GM19328 (cell line): ENCODE data around the gene SLC38A3.
A peak's percentile ranks its signal among the peaks of the same experiment; 100 is the strongest.
"Not testable (repeated sequence)": the region's sequence is repeated elsewhere in the genome, so short reads cannot be mapped to it uniquely, and the experiment has no call there.

ENCODE experiments used
- ATAC-seq: cut with Tn5 transposase; IDR thresholded peaks from one replicate; pipeline ENCODE4 v1.9.1; 2021; ENCODE audit warnings: mild to moderate bottlenecking, moderate library complexity; ENCODE audit not compliant: unreplicated experiment

The SLC38A3 gene

GRCh38 chr3:50210176-50210509, 5.1 kb downstream of the SLC38A3 start:
- no peak for ATAC-seq

DNA sequence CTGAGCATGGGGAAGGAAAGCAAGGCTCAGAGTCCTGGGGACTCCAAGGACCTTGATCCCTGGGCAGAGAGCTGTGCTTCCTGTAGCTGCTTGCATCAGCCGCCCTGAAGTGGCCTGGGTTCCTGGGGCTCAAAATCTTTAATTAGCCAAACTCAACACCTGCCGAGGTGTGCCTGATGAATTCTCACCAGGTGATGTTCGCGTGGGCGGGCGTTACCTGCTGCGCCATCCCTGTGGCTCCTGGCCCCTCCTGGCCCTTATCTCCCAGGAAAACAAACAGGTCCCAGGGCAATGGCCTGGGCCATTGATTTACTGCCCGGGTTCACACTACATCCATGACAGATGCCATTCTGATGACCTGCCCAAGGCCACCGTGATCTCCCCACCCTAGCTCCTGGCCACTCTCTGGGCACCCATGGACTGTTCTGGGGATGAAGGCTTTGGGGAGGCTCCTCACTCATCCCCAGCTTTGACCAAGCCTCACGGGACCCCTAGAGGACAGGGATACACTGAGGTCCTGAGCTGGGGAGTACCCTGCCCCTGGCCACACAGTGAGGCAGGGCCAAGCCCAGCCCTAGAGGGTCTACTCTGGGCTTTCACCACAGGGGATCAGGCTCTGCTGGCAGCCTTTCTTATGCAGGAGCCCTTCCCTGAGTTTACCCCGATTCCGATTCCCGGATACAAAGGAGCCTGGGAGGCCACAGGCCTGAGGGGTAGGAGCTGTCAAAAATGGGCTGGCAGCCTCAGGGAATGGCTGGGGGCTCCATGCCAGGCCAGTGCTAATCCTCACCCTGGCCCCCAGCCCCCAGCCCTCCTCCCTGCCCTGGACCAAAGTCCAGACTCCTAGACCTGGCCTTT, 5.7 kb downstream of the SLC38A3 start:
- ATAC-seq, result no peak

GRCh38 chr3:50211368-50211717, 6.3 kb downstream of the SLC38A3 start:
- not testable (repeated sequence) for ATAC-seq

DNA sequence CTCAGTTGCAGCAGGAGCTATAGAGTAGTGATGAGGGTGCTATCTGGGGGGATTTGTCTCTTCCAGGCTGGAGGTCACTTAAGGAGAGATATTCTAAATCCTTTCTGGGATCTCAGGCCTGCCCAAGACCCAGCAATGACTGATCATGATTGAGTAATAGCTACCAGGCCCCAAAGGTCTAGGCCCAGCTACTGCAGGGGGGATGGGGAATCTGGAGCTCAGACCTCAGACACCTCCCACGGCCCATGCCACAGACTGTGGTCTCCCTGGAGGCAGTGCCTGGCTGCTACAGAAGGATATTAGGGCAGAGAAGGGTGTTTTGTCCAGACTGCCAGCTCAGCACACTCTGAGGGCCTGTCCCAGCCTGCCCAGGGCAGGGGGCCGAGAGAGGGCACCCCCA, 6.9 kb downstream of the SLC38A3 start:
- no peak for ATAC-seq

DNA sequence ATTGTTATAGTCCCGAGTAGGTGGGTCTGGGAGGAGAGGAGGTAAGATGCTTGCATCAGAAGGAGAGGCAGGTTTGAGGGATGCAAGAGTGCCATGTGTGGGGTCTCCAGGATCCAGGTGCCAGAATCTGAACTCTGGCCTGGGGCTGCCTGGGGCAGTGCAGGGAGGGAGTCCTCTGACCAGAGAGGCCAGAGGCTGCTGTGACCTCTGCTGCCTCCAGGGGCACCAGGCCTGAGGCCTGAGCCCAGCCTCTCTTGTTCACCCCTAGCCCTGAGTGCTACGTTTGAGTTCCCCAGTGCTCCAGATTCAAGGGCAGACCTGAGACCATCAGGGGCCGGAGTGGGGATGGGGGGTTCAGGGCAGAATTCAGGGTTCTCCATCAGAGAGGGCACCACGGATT, 7.4 kb downstream of the SLC38A3 start:
- no peak for ATAC-seq

DNA sequence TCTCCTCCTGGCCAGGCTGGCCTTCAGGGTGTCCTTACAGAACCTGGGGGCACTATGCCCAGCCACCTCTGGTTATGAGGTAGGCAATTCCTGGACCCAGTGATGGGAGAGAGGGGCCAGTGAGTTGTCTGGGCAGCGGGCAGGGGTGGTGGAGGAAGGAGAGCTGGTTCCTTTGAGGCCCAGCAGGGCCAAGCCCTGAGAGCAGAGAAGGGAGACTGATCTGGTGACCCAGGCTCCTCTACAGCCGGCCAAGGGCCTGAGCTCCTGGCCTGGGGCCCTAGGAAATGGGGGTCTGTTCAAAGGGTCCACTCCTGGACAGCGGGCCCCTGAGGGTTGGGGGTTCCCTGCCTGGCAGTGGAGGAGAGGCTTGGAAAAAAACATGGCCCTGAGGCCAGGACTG, 7.9 kb downstream of the SLC38A3 start:
- ATAC-seq, result no peak

- no peak for ATAC-seq
Observed at GRCh38 chr3:50213373-50213772, 8.3 kb downstream of the SLC38A3 start.

GRCh38 chr3:50214824-50215223, 9.8 kb downstream of the SLC38A3 start:
- ATAC-seq, result no peak

- no peak for ATAC-seq
Observed at GRCh38 chr3:50215529-50215928, 10.5 kb downstream of the SLC38A3 start.

GRCh38 chr3:50217681-50218080, 12.6 kb downstream of the SLC38A3 start:
- ATAC-seq, result no peak

DNA sequence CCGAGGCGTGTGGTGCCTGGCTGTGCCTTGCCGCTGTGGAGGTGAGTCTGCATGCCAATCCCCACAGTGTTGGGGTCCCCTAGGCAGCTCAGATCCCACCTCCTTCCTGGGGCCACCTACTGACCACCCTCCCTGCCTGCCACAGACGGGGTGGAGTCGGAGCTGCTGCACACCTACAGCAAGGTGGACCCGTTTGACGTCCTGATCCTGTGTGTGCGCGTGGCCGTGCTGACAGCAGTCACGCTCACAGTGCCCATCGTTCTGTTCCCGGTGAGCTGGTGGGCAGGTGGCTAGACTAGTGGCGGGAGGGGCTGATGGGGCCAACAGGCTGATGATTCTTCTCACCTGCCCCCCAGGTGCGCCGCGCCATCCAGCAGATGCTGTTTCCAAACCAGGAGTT, 13.4 kb downstream of the SLC38A3 start:
- ATAC-seq, result no peak

DNA sequence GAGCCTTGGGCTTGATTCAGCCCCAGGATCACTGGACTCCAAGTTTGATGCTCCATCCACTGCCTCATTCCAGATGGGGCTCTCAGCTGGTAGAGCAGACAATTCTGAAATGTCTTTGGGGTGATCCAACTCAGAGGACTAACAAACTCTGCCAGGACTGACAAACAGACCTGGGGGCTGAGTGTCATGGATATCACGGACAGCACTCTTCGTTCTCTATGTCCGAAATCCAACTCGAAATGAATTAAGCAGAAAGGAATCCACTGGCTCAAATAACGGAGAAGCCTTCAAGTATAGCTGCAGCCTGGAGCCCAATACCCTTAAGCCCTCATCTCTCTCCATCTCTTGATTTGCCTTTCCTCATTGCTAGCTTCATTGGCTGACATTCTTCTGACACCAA, 14.2 kb downstream of the SLC38A3 start:
- no peak for ATAC-seq

DNA sequence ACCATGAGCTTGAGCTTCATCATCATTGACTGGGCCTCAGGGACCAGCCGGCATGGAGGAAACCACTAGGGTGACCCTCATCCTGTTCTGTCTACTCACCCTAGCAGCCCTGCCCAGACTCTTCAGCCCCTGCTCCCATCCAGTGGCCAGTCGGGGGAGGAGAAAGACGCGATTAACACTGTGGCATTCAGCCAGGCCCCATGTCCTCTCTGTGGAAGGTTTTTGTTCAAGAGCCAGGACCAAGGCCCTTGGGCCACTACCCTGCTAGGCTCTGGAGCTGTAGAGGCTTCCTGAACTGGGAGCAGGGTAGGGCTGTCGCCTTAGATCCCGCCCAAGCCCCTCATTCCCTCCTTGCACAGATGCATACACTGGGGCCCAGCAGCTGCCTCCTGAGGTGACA, 15.0 kb downstream of the SLC38A3 start:
- no peak for ATAC-seq

DNA sequence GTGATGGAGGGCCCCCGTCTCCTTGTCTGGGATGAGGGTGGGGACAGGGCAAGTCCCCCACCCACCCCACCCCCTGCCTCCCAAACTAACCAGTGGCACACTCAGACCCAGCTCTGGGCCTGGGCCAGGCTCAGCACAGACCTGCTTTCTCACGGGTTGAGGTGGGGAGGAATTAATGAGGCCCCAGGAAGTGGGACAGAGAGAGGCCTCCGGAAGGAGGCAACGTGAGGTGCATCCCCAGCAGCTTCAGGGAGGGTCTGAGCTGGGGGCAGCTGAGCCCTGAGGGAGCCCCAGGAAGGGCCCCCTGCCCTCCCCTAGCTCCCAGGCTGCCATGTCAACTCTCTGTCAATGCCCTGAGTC, 16.0 kb downstream of the SLC38A3 start:
- ATAC-seq, result no peak

DNA sequence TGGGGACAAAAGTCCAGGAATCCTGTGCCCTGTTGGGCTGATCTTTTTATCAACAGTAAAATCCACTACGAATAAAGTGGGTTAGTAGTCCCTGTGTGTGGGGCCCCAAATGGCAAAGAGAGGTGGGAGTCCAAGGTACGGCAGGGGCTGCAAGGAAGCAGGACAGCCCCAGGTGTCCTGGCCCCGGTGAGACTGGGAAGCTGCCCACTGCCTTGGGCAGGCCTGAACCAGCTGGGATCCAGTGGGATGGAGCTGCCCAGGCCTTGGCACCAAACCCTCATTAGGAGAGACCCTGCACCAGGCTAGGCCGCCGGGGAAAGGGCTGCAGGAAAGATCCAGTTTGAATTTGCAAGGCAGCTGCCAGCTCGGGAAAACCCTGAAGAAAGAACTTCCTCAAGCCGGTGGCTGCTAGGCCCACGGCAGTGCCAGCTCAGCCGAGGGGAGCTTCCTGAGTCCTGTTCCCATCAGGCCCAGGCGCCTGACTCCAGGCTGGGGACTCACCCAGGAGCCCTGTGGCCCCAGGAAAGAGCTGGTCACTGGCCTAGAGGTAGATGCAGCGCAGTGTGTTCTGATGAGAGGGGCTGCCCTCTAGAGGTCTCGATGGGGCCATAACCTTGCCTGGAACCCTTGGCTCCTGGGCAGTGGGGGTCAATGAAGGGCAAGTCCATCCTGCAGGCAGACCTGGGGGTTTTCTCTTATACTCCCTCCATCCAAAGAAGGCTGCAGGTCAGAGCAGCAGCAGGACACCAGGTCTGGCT, 16.5 kb downstream of the SLC38A3 start:
- ATAC-seq, result no peak

DNA sequence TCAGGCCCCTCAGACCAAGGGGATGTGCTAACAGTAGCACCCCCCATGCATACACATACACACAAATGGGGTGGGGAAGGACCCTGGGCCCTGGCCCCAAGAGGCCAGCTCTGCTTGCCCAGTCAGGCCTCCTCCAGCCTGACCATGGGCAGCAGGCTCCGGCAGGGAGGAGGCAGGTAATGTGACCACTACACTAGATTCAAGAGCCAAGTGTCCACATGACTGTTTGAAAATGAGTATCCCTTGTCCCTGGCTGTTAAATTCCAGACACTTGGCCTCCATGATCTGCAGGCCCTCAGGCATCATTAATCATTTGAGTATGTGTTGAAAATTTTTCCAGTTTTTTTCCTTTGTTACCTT, 17.1 kb downstream of the SLC38A3 start:
- ATAC-seq, result no peak

DNA sequence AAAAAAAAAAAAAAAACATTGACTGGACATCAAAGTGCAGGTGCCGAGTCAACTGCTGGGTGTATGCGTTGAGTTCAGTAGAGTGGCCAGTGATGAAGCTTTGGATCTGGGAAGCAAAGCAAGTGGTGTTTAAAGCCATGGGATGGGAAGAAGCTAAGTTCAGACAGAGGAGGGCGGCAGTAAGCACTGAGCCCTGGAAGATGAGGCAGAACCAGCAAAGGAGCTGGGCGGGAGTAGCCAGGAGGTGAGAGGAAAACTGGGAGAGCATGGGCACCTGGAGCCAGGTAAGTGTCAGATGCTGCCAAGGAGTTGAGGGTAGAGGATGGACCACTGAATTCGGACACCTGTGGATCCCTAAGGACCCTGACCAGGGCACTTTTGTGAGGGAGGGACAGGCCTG, 19.6 kb downstream of the SLC38A3 start:
- no peak for ATAC-seq

- ATAC-seq, result peak; percentile 8
Observed at GRCh38 chr3:50226888-50227389, 21.9 kb downstream of the SLC38A3 start.

- ATAC-seq, result peak; percentile 80
Observed at GRCh38 chr3:50227390-50228183, 22.5 kb downstream of the SLC38A3 start.

- not testable (repeated sequence) for ATAC-seq
Observed at GRCh38 chr3:50228184-50228763, 23.2 kb downstream of the SLC38A3 start.

DNA sequence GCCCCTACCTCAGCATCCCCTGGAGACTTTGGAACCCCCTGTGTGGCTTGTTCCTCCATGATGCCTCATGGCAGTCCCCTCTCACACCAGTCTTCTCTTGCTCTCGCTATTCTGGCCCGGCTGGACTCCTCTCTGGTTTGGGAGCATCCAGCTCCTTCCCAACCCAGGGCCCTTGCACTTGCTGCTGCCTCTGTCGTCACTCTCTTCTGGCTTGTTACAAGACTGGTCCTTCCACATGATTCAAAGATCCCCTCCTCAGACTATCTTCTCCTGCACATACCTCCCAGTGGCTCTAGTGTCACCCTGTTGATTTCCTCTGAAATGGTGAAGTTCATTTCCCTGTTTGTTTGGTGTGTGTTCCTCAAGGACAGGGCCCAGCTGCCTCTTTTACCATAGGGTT, 24.4 kb downstream of the SLC38A3 start:
- ATAC-seq, result no peak
